AG09309 (cell line): Measurements from ENCODE around the gene ARL14EPL.

Experiments used
- DNase-seq: peaks from one replicate; pipeline ENCODE4 v3.0.0-alpha.2; 2010; ENCODE audit warnings: low read depth
- H3K4me3 ChIP-seq: 2 replicates; pipeline ENCODE4 v1.5.1; 2011; ENCODE audit warnings: mild to moderate bottlenecking, low read depth, low read length, moderate library complexity; ENCODE audit not compliant: control insufficient read depth
- TF ChIP-seq, protein P1 (sequence below): IDR thresholded peaks from 2 replicates; pipeline ENCODE4 v1.5.1; 2011; ENCODE audit warnings: mild to moderate bottlenecking, low read depth, low read length, inconsistent platforms; ENCODE audit not compliant: insufficient read depth, control insufficient read depth; ENCODE audit errors: missing control alignments

ARL14EPL gene

GRCh38 chr5:116044073-116044472 is 11.8 kb downstream of the ARL14EPL start:
- TF ChIP-seq, protein P1, sequence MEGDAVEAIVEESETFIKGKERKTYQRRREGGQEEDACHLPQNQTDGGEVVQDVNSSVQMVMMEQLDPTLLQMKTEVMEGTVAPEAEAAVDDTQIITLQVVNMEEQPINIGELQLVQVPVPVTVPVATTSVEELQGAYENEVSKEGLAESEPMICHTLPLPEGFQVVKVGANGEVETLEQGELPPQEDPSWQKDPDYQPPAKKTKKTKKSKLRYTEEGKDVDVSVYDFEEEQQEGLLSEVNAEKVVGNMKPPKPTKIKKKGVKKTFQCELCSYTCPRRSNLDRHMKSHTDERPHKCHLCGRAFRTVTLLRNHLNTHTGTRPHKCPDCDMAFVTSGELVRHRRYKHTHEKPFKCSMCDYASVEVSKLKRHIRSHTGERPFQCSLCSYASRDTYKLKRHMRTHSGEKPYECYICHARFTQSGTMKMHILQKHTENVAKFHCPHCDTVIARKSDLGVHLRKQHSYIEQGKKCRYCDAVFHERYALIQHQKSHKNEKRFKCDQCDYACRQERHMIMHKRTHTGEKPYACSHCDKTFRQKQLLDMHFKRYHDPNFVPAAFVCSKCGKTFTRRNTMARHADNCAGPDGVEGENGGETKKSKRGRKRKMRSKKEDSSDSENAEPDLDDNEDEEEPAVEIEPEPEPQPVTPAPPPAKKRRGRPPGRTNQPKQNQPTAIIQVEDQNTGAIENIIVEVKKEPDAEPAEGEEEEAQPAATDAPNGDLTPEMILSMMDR: no peak
- no peak overlapping the region for H3K4me3 ChIP-seq
- no peak for DNase-seq

DNA sequence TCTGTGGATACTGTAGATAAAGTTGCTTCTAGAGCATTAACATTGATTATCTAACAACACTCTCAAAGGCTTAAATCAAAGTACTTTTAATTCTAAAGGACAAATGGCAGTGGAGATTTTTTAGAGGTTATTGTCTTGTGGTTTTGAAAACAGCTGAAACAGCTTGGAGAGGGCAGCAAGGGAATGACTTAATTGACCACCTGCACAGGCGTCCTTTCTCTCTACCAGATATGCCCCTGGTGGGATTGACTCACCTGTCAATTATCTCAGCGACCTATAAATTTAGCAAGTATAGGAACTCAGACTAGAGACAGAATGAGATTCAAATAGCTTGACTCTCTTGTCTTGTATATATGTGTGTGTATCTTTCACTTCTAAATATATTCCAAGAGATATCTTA is 13.5 kb downstream of the ARL14EPL start:
- no peak overlapping the region for H3K4me3 ChIP-seq
- TF ChIP-seq, protein P1: no peak
- DNase-seq: no peak

GRCh38 chr5:116046261-116046660 is 14.0 kb downstream of the ARL14EPL start:
- no peak overlapping the region for H3K4me3 ChIP-seq
- DNase-seq: no peak
- TF ChIP-seq, protein P1: no peak

GRCh38 chr5:116046823-116047222 is 14.6 kb downstream of the ARL14EPL start:
- no peak overlapping the region for H3K4me3 ChIP-seq
- DNase-seq: no peak
- TF ChIP-seq, protein P1: no peak

DNA sequence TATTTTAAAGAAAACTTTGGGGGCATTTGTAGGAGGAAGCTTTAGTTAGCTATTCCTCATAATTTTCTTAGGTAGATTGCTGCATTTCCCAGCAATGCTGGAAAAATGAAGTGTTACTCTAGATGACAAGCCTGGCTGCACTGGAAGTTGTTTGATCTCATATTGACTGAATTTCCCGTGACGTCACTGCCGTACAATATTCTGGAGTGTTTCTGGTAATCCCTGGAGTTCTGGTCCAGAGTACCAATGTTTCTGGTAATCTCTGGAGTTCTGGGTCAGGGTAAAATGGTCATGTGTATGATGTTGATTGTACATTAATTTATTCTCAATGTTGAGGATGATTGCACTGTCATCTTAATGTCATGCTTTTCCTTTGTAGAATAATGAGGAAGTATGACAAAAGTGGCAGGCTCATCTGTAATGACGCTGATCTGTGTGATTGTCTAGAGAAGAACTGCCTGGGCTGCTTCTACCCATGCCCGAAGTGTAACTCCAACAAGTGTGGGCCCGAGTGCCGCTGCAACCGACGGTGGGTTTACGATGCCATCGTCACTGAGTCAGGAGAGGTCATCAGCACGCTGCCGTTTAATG is 26.2 kb downstream of the ARL14EPL start:
- TF ChIP-seq, protein P1: no peak
- DNase-seq: no peak
- H3K4me3 ChIP-seq: no peak overlapping the region

DNA sequence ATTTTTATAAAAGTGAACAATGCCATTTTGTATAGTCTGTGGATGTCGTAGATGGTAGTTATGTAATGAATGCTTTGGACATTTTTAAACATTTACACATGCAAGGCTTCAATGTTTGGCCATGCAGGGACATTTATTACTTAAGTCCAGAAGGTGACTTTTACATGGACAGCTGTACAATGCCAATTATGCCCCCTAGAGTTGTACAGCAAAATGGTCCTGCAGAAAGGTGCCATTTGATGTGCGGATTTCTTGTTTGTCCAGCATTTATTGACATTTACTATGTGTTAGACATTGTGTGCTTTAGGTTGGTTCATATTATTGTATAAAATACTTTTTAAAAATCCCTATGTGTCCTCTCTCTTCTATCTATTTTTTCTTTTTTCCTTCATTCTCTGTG is 30.1 kb downstream of the ARL14EPL start:
- TF ChIP-seq, protein P1: no peak
- no peak for DNase-seq
- no peak overlapping the region for H3K4me3 ChIP-seq

GRCh38 chr5:116063950-116064349 is 31.7 kb downstream of the ARL14EPL start:
- no peak for DNase-seq
- TF ChIP-seq, protein P1: no peak
- no peak overlapping the region for H3K4me3 ChIP-seq
